Measurements from ENCODE around the gene VN1R5.

Gene VN1R5

DNA sequence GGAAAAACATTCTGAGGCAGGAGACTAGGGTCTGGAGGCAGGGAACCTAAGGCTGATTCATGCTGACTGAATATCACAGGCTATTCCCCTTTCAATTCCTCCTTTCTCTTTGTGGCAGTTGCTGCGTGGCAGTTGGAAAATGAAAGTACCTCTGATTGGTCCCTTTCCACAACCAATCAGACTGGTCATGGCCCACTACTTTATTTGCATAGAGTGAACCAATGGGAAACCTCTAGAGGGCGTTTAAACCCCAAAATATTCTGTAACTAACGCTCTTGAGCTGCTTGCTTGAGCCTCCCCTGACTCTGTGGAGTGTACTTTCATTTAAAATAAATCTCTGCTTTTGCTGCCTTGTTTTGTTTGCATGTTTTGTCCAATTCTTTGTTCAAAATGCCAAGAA is 27.7 kb upstream of the VN1R5 start:
- Mint-ChIP-seq H3K36me3 (ENCODE audit: insufficient read depth) (no peaks in the 10 kb centered on the region), H3K27me3 (peaks cover 53% of the 10 kb centered on the region), H3K4me3 (no peak overlapping the region), H3K9me3 (peaks cover 19% of the 10 kb centered on the region), H3K4me1 (no peaks in the 10 kb centered on the region), H3K27ac (ENCODE audit: low read depth) (no peak overlapping the region)
- DNase-seq (ENCODE audit: low spot score in 2 of 2) (no peak), ATAC-seq (replicated peaks; ENCODE audit: extremely low read depth, poor library complexity, severe bottlenecking) (no peak)

DNA sequence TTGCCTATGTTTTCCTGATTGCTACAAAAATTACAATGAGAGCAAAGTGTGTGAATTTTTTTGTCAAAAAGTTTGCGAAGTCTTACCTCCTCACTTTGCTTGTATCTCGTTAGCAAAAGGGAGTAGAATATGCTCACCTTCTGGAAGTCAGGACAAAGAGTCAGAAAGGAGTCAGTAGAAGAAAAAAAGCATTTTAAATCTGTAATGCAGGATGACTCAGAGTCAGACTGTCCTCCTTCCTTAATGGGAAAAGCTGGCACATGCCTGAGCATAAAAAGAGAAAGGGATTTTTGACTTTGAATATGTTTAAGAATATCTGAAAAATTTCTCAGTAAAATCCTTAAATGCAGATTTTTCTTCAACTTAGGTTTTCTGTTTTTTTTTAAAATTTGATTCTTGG is 14.2 kb upstream of the VN1R5 start:
- Mint-ChIP-seq H3K4me3 (no peak overlapping the region), H3K27ac (ENCODE audit: low read depth) (no peak overlapping the region), H3K9me3 (peaks cover 13% of the 10 kb centered on the region), H3K27me3 (peaks cover 24% of the 10 kb centered on the region), H3K36me3 (ENCODE audit: insufficient read depth) (no peaks in the 10 kb centered on the region), H3K4me1 (no peaks in the 10 kb centered on the region)
- ATAC-seq (replicated peaks; ENCODE audit: extremely low read depth, poor library complexity, severe bottlenecking) (no peak), DNase-seq (ENCODE audit: low spot score in 2 of 2) (no peak)

DNA sequence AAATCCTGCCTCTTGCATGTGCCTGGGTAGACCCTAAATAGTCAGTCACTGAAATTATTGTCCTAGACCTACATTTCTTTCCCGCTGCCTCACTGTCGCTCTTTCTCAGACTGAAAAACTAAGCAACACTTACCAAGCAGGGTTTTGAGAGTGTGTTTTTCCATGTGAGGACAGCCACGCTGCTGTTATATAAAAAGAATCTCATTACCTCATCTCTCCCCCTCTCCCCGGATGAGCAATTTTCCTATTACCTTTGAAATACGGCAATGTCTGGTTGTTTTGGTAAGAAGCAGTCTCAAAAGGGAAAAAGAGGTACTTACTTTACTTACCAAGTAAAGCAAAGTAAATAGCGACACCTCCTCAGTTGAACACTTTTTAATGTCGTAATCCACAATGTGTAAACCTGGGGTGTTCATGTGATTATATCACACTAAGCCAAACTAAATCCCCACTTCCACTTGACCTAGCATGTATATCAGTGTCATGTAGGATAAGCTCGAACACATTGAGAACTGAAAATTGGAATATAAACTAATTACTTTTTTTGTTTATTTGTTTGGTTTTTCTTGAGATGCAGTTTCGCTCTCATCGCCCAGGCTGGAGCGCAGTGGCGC is 12.2 kb upstream of the VN1R5 start:
- H3K36me3 Mint-ChIP-seq (ENCODE audit: insufficient read depth), result no peaks in the 10 kb centered on the region
- no peak overlapping the region for H3K4me3 Mint-ChIP-seq
- ATAC-seq (replicated peaks; ENCODE audit: extremely low read depth, poor library complexity, severe bottlenecking) (no peak), DNase-seq (ENCODE audit: low spot score in 2 of 2) (no peak)
- H3K9me3 Mint-ChIP-seq, result peaks cover 19% of the 10 kb centered on the region
- H3K27me3 Mint-ChIP-seq, result peaks cover 7% of the 10 kb centered on the region
- H3K27ac Mint-ChIP-seq (ENCODE audit: low read depth), result no peak overlapping the region
- no peaks in the 10 kb centered on the region for H3K4me1 Mint-ChIP-seq

DNA sequence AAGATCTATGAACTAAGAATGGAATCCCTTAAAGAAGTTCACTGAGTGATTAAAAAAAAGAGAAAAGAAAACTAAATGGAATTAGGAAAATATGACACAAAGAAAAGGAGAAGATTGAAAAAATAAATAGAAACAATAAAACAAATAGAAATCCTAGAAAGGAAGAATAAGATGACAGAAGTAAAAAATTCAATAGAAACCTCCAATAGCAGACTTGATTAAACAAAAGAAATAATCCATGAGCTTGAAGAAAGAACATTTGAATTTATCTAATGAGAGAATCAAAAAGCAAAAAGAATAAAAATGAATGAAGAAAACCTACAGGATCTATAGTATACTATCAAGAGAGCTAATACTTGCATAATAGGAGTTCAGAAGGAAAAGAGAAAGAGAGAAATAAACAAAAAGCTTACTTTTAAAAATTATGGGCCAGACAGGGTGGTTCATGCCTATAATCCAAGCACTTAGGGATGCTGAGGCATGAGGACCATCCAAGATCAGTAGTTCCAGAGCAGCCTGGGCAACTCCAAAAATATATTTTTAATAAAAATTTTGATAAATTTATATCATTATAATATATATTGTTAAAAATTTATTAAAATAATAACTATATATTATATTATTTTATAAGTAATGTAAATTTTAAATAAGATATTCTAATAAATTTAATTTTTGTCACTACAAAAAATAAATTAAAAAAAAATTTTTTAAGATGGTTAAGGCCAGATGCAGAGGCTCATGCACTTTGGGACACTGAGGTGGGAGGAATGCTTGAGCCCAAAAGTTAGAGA is 9.4 kb upstream of the VN1R5 start:
- no peak for ATAC-seq (replicated peaks; ENCODE audit: extremely low read depth, poor library complexity, severe bottlenecking)
- peaks cover 19% of the 10 kb centered on the region for H3K9me3 Mint-ChIP-seq
- peaks cover 11% of the 10 kb centered on the region for H3K27me3 Mint-ChIP-seq
- no peak for DNase-seq (ENCODE audit: low spot score in 2 of 2)
- H3K4me1 Mint-ChIP-seq, result no peaks in the 10 kb centered on the region
- no peaks in the 10 kb centered on the region for H3K36me3 Mint-ChIP-seq (ENCODE audit: insufficient read depth)
- no peak overlapping the region for H3K27ac Mint-ChIP-seq (ENCODE audit: low read depth)
- no peak overlapping the region for H3K4me3 Mint-ChIP-seq

DNA sequence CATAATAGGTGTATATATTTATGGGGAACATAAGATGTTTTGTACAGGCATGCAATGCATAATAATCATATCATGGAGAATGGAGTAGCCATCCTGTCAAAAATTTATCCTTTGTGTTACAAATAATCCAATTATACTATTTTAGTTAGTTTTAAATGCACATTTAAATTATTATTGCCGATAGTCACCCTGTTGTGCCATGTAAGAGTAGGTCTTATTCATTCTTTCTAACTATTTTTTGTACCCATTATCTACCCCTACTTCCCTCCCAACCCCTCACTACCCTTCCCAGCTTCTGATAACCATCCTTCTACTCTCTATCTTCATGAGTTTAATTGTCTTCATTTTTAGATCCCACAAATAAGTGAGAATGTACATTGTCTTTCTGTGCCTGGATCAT is 8.3 kb upstream of the VN1R5 start:
- no peak overlapping the region for H3K27ac Mint-ChIP-seq (ENCODE audit: low read depth)
- H3K27me3 Mint-ChIP-seq, result peaks cover 17% of the 10 kb centered on the region
- H3K4me1 Mint-ChIP-seq, result no peaks in the 10 kb centered on the region
- no peak overlapping the region for H3K4me3 Mint-ChIP-seq
- H3K36me3 Mint-ChIP-seq (ENCODE audit: insufficient read depth), result no peaks in the 10 kb centered on the region
- DNase-seq (ENCODE audit: low spot score in 2 of 2) (no peak), ATAC-seq (replicated peaks; ENCODE audit: extremely low read depth, poor library complexity, severe bottlenecking) (no peak)
- H3K9me3 Mint-ChIP-seq, result peaks cover 19% of the 10 kb centered on the region

DNA sequence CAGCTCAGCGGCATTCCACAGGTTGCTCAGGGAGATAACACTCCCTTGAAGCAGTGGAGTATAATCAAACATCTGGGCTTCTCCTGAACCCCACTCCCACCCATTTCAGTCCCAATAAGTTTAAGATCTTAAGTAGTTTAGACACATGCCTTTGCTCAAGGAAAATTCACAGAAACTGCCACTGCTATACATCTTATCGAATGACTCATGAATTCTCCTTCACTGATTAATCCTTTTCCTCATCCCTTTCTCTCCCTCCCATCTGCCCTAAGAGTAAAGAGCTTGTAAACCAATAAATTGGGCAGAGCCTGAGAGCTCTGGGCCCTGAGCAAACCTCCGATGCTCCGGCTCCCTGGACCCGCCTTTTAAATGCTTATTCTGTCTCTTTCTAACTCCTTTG is 10.2 kb downstream of the VN1R5 start:
- no peaks in the 10 kb centered on the region for H3K36me3 Mint-ChIP-seq (ENCODE audit: insufficient read depth)
- H3K27ac Mint-ChIP-seq (ENCODE audit: low read depth), result no peak overlapping the region
- H3K9me3 Mint-ChIP-seq, result peaks cover 11% of the 10 kb centered on the region
- no peak overlapping the region for H3K4me3 Mint-ChIP-seq
- ATAC-seq (replicated peaks; ENCODE audit: extremely low read depth, poor library complexity, severe bottlenecking), result no peak
- H3K4me1 Mint-ChIP-seq, result no peaks in the 10 kb centered on the region
- no peak for DNase-seq (ENCODE audit: low spot score in 2 of 2)
- H3K27me3 Mint-ChIP-seq, result peaks cover 52% of the 10 kb centered on the region

DNA sequence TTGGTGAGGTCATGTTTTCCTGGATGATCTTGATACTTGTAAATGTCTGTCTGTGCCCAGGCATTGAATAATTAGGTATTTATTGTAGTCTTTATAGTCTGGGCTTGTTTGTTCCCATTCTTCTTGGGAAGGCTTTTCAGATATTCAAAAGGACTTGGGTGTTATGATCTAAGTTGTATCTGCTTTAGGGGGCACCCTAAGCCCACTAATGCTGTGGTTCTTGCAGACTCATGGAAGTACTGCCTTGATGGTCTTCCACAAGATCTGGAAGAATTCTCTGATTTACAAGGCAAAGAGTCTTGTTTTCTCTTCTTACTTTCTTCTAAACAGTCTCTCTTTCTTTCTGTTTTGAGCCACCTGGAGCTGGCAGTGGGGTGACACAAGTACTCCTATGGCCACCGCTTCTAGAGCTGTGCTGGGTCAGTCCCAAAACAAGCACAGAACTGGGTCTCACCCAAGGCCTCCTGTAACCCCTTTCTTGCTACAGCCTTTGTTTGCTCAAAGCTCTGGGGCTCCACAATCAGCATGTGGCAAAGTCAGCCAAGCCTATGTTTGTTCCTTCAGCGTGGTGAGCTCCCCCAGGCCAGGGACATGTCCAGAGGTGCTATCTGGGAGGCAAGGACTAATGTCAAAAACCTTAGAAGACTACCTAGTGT is 12.6 kb downstream of the VN1R5 start:
- Mint-ChIP-seq H3K27ac (ENCODE audit: low read depth) (no peak overlapping the region), H3K4me3 (no peak overlapping the region), H3K9me3 (peaks cover 17% of the 10 kb centered on the region), H3K36me3 (ENCODE audit: insufficient read depth) (no peaks in the 10 kb centered on the region), H3K27me3 (peaks cover 43% of the 10 kb centered on the region), H3K4me1 (no peaks in the 10 kb centered on the region)
- no peak for ATAC-seq (replicated peaks; ENCODE audit: extremely low read depth, poor library complexity, severe bottlenecking)
- no peak for DNase-seq (ENCODE audit: low spot score in 2 of 2)

DNA sequence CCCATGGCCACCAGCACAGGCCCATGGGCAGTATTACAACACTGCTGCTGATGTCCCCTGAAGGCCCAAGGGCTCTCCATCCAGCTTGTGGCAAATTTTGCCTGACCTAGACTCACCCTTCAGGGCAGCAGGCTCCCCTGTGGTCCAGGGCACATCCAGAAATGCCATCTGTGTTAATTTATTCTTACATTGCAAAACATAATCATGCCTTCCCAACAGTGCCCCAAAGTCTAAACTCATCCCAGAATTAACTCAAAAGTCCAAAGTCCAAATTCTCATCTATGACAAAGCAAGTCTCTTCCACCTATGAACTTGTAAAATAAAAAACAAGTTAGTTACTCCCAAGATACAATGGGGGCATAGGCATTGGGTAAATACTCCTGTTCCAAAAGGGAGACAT is 13.3 kb downstream of the VN1R5 start:
- H3K4me1 Mint-ChIP-seq, result no peaks in the 10 kb centered on the region
- no peak overlapping the region for H3K27ac Mint-ChIP-seq (ENCODE audit: low read depth)
- H3K36me3 Mint-ChIP-seq (ENCODE audit: insufficient read depth), result no peaks in the 10 kb centered on the region
- no peak overlapping the region for H3K4me3 Mint-ChIP-seq
- H3K27me3 Mint-ChIP-seq, result peaks cover 37% of the 10 kb centered on the region
- ATAC-seq (replicated peaks; ENCODE audit: extremely low read depth, poor library complexity, severe bottlenecking), result no peak
- no peak for DNase-seq (ENCODE audit: low spot score in 2 of 2)
- H3K9me3 Mint-ChIP-seq, result peaks cover 17% of the 10 kb centered on the region

DNA sequence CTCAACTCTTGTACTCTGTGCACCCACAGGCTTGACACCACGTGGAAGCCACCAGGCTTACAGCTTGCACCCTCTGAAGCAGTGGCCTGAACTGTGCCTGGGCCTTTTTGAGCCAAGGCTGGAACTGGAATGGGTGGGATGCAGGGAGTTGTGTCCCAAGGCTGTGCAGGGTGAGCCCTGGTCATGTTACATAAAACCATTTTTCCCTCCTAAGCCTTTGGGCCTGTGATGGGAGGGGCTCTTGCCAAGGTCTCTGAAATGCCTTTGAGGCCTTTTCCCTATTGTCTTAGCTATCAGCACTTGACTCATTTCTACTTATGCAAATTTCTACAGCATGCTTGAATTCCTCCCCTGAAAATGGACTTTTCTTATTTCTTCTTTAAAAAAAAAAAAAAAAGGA is 14.1 kb downstream of the VN1R5 start:
- no peak for ATAC-seq (replicated peaks; ENCODE audit: extremely low read depth, poor library complexity, severe bottlenecking)
- H3K27me3 Mint-ChIP-seq, result peaks cover 30% of the 10 kb centered on the region

DNA sequence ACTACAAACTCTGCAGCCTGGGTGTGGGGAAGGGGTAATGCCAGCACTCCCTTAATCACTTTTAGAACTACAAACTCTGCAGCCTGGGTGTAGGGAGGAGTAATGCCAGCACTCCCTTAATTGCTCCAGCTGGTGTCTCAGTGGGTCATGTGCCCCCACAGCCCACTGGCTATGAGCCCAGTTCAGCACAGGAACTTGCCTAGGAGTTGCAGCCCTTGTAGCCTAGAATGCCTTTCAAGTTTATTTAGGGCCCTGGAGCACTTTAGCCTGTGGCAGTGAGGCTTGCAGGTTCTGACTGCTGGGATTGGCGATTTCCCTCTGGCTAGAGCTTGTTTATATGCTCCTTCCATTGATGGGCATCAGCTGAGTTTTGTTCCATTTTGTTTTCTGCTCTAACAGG is 17.1 kb downstream of the VN1R5 start:
- Mint-ChIP-seq H3K27ac (ENCODE audit: low read depth) (no peak overlapping the region), H3K9me3 (peaks cover 20% of the 10 kb centered on the region), H3K27me3 (peaks cover 11% of the 10 kb centered on the region), H3K4me1 (no peaks in the 10 kb centered on the region), H3K36me3 (ENCODE audit: insufficient read depth) (no peaks in the 10 kb centered on the region), H3K4me3 (no peak overlapping the region)
- DNase-seq (ENCODE audit: low spot score in 2 of 2) (no peak), ATAC-seq (replicated peaks; ENCODE audit: extremely low read depth, poor library complexity, severe bottlenecking) (no peak)

More for the DNA sequence above, 14.1 kb downstream of the VN1R5 start:
- no peak for DNase-seq (ENCODE audit: low spot score in 2 of 2)
- H3K36me3 Mint-ChIP-seq (ENCODE audit: insufficient read depth), result no peaks in the 10 kb centered on the region
- no peak overlapping the region for H3K4me3 Mint-ChIP-seq
- H3K4me1 Mint-ChIP-seq, result no peaks in the 10 kb centered on the region
- H3K27ac Mint-ChIP-seq (ENCODE audit: low read depth), result no peak overlapping the region
- H3K9me3 Mint-ChIP-seq, result peaks cover 16% of the 10 kb centered on the region

DNA sequence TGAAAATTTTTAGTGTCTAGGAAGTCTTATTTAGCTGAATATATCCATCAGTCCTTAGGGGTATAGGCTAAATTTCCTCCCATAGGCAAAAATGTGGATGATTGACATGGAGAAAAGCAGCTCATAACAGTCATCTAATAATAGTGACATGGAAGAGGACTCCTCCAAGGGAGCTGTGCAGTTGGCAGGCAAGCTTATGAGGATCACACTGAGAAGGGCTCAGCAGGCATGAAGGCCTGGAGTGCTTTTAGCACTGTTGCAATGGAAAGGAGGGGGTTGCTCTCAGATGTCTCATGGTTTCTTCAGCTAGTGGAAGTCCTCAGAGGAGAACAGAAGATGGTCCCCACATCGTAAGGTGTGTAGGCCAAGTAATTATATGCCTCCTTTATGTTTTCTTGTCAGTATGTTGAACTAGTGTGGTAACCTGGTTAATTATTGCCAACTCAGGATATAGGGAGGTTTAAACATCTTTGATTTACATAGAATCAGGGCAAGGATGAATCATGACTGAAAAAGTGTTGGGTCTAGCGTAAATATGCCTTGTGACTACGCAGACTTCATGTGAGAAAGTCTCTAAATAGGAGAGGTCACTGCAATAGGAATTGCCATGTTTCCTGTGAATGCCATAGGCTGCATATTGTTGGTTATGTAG is 18.9 kb downstream of the VN1R5 start:
- H3K27me3 Mint-ChIP-seq, result peaks cover 8% of the 10 kb centered on the region
- H3K27ac Mint-ChIP-seq (ENCODE audit: low read depth), result no peak overlapping the region
- H3K36me3 Mint-ChIP-seq (ENCODE audit: insufficient read depth), result no peaks in the 10 kb centered on the region
- peaks cover 20% of the 10 kb centered on the region for H3K9me3 Mint-ChIP-seq
- DNase-seq (ENCODE audit: low spot score in 2 of 2), result no peak
- H3K4me1 Mint-ChIP-seq, result no peaks in the 10 kb centered on the region
- ATAC-seq (replicated peaks; ENCODE audit: extremely low read depth, poor library complexity, severe bottlenecking), result no peak
- no peak overlapping the region for H3K4me3 Mint-ChIP-seq

DNA sequence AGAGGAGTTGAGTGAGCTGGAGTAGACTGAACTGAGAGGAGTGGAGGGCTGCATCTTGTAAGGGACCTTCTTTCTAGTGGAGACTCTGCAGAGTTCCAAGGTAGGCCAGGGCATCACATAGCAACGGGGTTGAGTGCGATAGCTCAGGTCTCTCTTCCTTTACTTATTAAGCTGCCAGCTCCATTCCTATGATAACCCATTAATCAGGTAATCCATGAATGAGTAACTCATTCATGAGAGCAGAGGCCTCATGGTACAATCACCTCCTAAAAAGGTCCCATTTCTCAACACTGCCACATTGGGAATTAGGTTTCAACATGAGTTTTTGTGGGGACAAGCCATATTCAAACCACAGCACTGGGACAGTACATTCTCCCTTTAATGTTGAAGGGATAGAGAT is 21.3 kb downstream of the VN1R5 start:
- H3K36me3 Mint-ChIP-seq (ENCODE audit: insufficient read depth), result no peaks in the 10 kb centered on the region
- H3K9me3 Mint-ChIP-seq, result peaks cover 8% of the 10 kb centered on the region
- H3K27me3 Mint-ChIP-seq, result peaks cover 8% of the 10 kb centered on the region
- no peak overlapping the region for H3K27ac Mint-ChIP-seq (ENCODE audit: low read depth)
- H3K4me1 Mint-ChIP-seq, result no peaks in the 10 kb centered on the region
- DNase-seq (ENCODE audit: low spot score in 2 of 2), result no peak
- ATAC-seq (replicated peaks; ENCODE audit: extremely low read depth, poor library complexity, severe bottlenecking), result no peak
- H3K4me3 Mint-ChIP-seq, result no peak overlapping the region

Measured in central memory CD8-positive, alpha-beta T cell (primary cell).